Small intestine (tissue), 7 donors: ENCODE data around the gene IPCEF1. TPM values are rescaled to one million over a fixed set of nuclear protein-coding genes. Genes with fewer than 3 reads are reported as not detected.
"Not testable (repeated sequence)": the region's sequence is repeated elsewhere in the genome, so short reads cannot be mapped to it uniquely, and the experiment has no call there.

ENCODE experiments used
- DNase-seq, 2 donors: peaks; one replicate each; pipeline versions ENCODE4 v3.0.0 to v3.0.0-alpha.2; 2013
- FAIRE-seq: peaks from 2 replicates; lab custom pipeline; 2012; peaks lifted over from hg19 to GRCh38; lab: Jason Lieb, UNC
- H3K27ac ChIP-seq, 3 donors: one replicate each; pipeline ENCODE4 v1.5.1; 2013; ENCODE audit warnings: low read length in 2 of 3, mild to moderate bottlenecking in 2 of 3, control low read depth in 1 of 3, inconsistent platforms in 1 of 3, low read depth in 1 of 3, moderate library complexity in 1 of 3
- H3K27me3 ChIP-seq, 3 donors: one replicate each; pipeline ENCODE4 v1.6.1; 2013; ENCODE audit warnings: low read length in 3 of 3, inconsistent platforms in 1 of 3; ENCODE audit not compliant: control insufficient read depth in 3 of 3, insufficient read depth in 3 of 3
- H3K36me3 ChIP-seq, 3 donors: one replicate each; pipeline ENCODE4 v1.6.1; 2013; ENCODE audit warnings: low read length in 3 of 3, inconsistent platforms in 1 of 3, low read depth in 1 of 3, mild to moderate bottlenecking in 1 of 3, moderate library complexity in 1 of 3; ENCODE audit not compliant: control insufficient read depth in 3 of 3, insufficient read depth in 2 of 3
- H3K4me1 ChIP-seq, 3 donors: one replicate each; pipeline ENCODE4 v1.6.1; 2013; ENCODE audit warnings: low read length in 2 of 3, inconsistent platforms in 1 of 3, low read depth in 1 of 3, mild to moderate bottlenecking in 1 of 3, moderate library complexity in 1 of 3; ENCODE audit not compliant: control insufficient read depth in 3 of 3, insufficient read depth in 2 of 3
- H3K4me3 ChIP-seq, 3 donors: one replicate each; pipeline ENCODE4 v1.5.1; 2013; ENCODE audit warnings: low read length in 3 of 3, control low read depth in 1 of 3, inconsistent platforms in 1 of 3, low read depth in 1 of 3, mild to moderate bottlenecking in 1 of 3, moderate library complexity in 1 of 3
- H3K9me3 ChIP-seq, 2 donors: one replicate each; pipeline ENCODE4 v1.6.1; 2013; ENCODE audit warnings: low read depth in 1 of 2, low read length in 1 of 2; ENCODE audit not compliant: control insufficient read depth in 2 of 2, insufficient read depth in 1 of 2
- WGBS, 3 donors: extraction: QIAGEN DNeasy Blood & Tissue Kit; methylation state at CpG; one replicate each; pipeline ENCODE4 v1.1.7; 2013; 5-methylcytosine and 5-hydroxymethylcytosine counted together
- polyA plus RNA-seq, 4 donors: library from polyadenylated mRNA; stranded (reverse) in 3 of 4; unstranded in 1 of 4; fragments of 200-250 nt in 3 of 4; fragments of 120-200 nt in 1 of 4; gene quantifications; one replicate each; pipeline versions ENCODE4 v1.2.1 to v1.2.3, GENCODE V29; 2013
- donor health status: healthy with polysubstance abuse.
- donor health status: control.
- donor health status: control.
- donor health status: Bipolar disorder and iron deficiency.
- donor health status: healthy.

Gene IPCEF1
- polyA plus RNA-seq, 4 donors = 0.45 to 2.1 (median 0.79) TPM

DNA sequence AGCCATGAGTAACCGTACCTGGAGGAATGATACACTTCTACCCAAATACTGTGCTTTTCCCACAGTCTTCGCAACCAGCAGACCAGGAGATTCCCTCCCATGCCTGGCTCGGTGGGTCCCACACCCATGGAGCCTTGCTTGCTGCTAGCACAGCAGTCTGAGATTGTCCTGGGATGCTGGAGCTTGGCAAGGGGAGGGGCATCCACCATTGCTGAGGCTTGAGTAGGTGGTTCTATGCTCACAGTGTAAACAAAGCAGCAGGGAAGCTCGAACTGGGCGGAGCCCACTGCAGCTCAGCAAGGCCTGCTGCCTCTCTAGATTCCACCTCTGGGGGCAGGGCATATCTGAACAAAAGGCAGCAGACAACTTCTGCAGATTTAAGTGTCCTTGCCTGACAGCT lies 184.2 kb downstream of the IPCEF1 start:
- H3K4me3 ChIP-seq, DNase-seq, H3K9me3 ChIP-seq, H3K4me1 ChIP-seq, H3K36me3 ChIP-seq, FAIRE-seq, H3K27ac ChIP-seq, H3K27me3 ChIP-seq: not testable (repeated sequence)
- 55 to 81% (median 64%) methylated on average over 5 of the region's 5 CpGs for WGBS, 3 donors

DNA sequence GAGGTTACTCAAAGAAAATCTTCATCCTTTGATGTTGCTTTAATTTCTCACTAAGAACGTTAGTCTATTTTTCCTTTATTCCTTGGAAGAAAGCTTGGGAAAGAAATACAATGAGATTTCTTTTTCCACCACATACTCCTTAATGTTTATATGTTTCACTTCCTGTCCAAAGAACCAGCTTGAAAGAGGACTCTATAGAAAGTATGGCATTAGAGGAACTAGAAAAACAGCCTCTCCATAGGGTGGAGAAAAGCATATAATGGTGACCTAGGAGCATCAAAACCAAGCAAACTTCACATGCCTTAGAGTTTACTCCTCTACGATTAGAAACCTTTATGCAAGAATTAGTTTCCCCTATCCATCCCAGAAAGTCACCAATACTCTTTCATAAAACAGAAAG lies 186.5 kb downstream of the IPCEF1 start:
- no peaks in the 10 kb centered on the region for H3K4me1 ChIP-seq
- no peak overlapping the region for H3K4me3 ChIP-seq
- DNase-seq (no peak), FAIRE-seq (no peak)
- no peaks in the 10 kb centered on the region for H3K27me3 ChIP-seq
- peaks cover 0 to 12% of the 10 kb centered on the region in 2 donors for H3K9me3 ChIP-seq
- WGBS, 3 donors = 69 to 84% (median 70%) methylated on average over 2 of the region's 2 CpGs
- no peaks in the 10 kb centered on the region for H3K36me3 ChIP-seq
- H3K27ac ChIP-seq = no peak overlapping the region

DNA sequence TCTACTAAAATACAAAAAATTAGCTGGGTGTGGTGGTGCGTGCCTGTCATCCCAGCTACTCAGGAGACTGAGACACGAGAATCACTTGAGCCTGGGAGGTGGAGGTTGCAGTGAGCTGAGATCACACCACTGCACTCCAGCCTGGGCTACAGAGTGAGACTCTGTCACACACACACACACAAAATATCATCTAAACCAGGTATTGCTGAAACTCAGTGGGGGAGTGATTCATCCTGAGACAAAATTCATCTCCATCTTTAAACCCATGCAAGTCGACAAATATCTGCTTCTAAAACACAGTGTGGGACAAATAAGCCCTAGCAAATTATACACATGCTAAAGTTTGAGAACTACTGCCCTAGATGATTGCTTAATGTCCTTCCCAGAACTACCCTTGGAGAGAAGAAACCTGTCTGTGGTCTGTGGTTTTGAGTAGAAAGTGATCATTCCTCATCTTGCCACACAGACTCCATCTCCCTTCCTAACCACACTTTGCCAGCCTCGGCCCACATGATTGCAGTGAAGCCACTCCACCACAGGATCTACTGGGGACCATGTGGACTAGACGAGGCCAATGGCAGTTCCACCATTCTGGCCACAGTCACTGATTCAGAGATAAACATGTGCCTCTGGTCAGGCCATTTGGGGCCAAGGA lies 187.3 kb downstream of the IPCEF1 start:
- H3K4me1 ChIP-seq = no peaks in the 10 kb centered on the region
- H3K4me3 ChIP-seq = no peak overlapping the region
- FAIRE-seq (no peak), DNase-seq (no peak)
- H3K36me3 ChIP-seq = no peaks in the 10 kb centered on the region
- H3K9me3 ChIP-seq = peaks cover 0 to 12% of the 10 kb centered on the region in 2 donors
- H3K27ac ChIP-seq = no peak overlapping the region
- no peaks in the 10 kb centered on the region for H3K27me3 ChIP-seq
- 75 to 83% (median 78%) methylated on average over 5 of the region's 5 CpGs for WGBS, 3 donors

DNA sequence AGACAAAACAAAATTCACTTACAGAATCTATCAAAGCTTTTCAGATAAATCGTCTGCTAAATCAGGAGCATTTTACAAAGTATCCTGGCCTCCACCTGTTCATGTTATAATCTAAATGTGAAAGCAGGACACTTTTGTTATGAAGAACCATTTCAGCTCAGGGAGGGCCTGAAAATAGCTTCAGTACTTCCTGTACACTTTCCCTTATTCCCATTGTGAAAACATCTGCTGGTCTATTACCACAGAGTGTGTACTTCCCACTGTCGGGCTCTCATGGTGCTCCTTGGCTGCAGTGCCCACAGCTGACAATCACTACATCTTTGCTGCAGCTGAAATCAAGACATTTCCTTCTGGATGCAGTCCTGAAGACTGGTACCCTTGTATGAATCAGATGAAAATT lies 189.5 kb downstream of the IPCEF1 start:
- WGBS, 3 donors = 61 to 72% (median 71%) methylated on average over 2 of the region's 2 CpGs
- no peak overlapping the region for H3K27ac ChIP-seq
- no peak for FAIRE-seq
- no peaks in the 10 kb centered on the region for H3K4me1 ChIP-seq
- H3K36me3 ChIP-seq = no peaks in the 10 kb centered on the region
- H3K27me3 ChIP-seq = no peaks in the 10 kb centered on the region
- H3K9me3 ChIP-seq = peaks cover 0 to 8% of the 10 kb centered on the region in 2 donors
- no peak overlapping the region for H3K4me3 ChIP-seq
- no peak for DNase-seq

DNA sequence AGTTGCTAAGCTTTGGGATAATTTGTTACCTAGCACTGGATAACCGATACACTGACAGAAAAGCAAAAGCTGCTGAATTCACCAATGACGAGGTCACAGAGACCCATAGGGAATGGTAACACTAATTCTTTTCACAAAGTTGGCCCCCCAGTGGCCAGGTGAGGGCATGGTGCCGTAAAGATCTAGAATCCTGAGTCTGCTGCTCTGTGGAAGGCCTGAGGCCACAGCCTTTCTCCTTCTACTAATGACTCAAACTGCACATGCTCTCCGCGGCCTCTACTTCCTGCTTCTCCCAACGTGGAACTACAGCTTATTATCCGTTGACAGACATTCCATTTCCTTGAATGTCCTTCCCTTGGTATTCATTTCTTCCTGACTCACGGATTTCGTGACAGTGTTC lies 190.5 kb downstream of the IPCEF1 start:
- DNase-seq (no peak), FAIRE-seq (no peak)
- WGBS, 3 donors = 76 to 90% (median 84%) methylated on average over 9 of the region's 9 CpGs
- H3K4me1 ChIP-seq = no peaks in the 10 kb centered on the region
- no peaks in the 10 kb centered on the region for H3K27me3 ChIP-seq
- no peak overlapping the region for H3K27ac ChIP-seq
- no peaks in the 10 kb centered on the region for H3K36me3 ChIP-seq
- no peak overlapping the region for H3K4me3 ChIP-seq
- H3K9me3 ChIP-seq = peaks cover 0 to 8% of the 10 kb centered on the region in 2 donors

- no peak for FAIRE-seq
These were observed 191.1 kb downstream of the IPCEF1 start for GRCh38 chr6:154165478-154165877.

GRCh38 chr6:154164397-154164796 lies 192.2 kb downstream of the IPCEF1 start:
- H3K36me3 ChIP-seq = no peaks in the 10 kb centered on the region
- DNase-seq (peak in 1 of 2 donors; percentile 18), FAIRE-seq (no peak)
- H3K27me3 ChIP-seq = no peaks in the 10 kb centered on the region
- H3K4me1 ChIP-seq = no peaks in the 10 kb centered on the region
- H3K4me3 ChIP-seq = no peak overlapping the region
- no peak overlapping the region for H3K27ac ChIP-seq
- peaks cover 0 to 8% of the 10 kb centered on the region in 2 donors for H3K9me3 ChIP-seq
- WGBS, 3 donors = 54 to 81% (median 77%) methylated on average over 5 of the region's 5 CpGs

More at GRCh38 chr6:154165478-154165877, 191.1 kb downstream of the IPCEF1 start:
- Histone ChIP-seq H3K27me3 (no peaks in the 10 kb centered on the region), H3K36me3 (no peaks in the 10 kb centered on the region), H3K4me1 (no peaks in the 10 kb centered on the region), H3K4me3 (no peak overlapping the region), H3K27ac (no peak overlapping the region), H3K9me3 (peaks cover 0 to 8% of the 10 kb centered on the region in 2 donors)
- 69 to 81% (median 71%) methylated on average over 2 of the region's 2 CpGs for WGBS, 3 donors
- DNase-seq = no peak

GRCh38 chr6:154161689-154162088 lies 194.9 kb downstream of the IPCEF1 start:
- WGBS, 3 donors = 62 to 85% (median 67%) methylated on average over 3 of the region's 3 CpGs
- no peaks in the 10 kb centered on the region for H3K36me3 ChIP-seq
- H3K4me1 ChIP-seq = no peaks in the 10 kb centered on the region
- no peak overlapping the region for H3K4me3 ChIP-seq
- H3K27ac ChIP-seq = no peak overlapping the region
- no peaks in the 10 kb centered on the region for H3K27me3 ChIP-seq
- no peak for FAIRE-seq
- no peak for DNase-seq
- peaks cover 0 to 6% of the 10 kb centered on the region in 2 donors for H3K9me3 ChIP-seq

DNA sequence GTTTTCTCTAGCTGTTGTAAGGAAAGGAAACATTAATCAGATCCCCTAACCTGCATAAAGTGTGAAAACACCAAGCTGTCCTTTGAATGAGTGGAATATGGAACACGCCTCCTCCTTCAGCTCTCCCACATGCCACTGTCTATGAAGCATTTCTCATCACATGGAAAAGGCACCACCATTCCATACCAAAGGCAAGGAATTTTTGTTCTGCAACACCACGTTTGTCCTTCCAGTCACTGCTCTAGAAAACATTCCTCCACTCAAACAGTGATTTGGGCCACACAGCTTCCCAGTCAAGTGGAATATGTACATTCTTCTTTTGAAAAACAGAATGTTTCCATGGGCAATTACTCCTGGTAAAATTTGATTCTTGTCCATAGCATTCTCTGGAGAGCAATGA lies 197.5 kb downstream of the IPCEF1 start:
- H3K27ac ChIP-seq = no peak overlapping the region
- no peak for FAIRE-seq
- 86 to 94% (median 93%) methylated on average over 2 of the region's 2 CpGs for WGBS, 3 donors

More for the DNA sequence above, 197.5 kb downstream of the IPCEF1 start:
- H3K36me3 ChIP-seq = no peaks in the 10 kb centered on the region
- no peaks in the 10 kb centered on the region for H3K4me1 ChIP-seq
- H3K27me3 ChIP-seq = no peaks in the 10 kb centered on the region
- no peaks in the 10 kb centered on the region for H3K9me3 ChIP-seq
- DNase-seq = no peak
- H3K4me3 ChIP-seq = no peak overlapping the region
